ENCODE data around the gene TSPAN15.

DNA sequence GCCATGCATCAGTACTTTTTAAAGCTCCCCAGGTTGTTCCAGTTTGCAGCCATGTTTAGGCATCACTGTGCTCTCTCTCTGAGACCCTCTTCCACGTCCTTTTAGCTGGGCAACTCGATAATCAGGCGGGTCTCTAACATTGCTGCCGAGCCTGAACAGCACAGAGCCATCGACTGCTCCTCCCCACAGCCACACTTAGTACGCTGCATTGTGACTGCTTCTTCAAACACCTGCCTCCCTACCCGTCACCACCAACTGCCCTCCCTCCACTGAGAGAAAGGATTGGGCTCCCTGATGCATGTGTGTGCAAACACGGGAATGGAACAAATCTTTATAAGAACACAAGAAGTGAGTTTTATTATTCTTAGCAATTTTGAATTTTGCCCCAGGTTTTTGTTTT, 23.1 kb upstream of the TSPAN15 start:
- TF ChIP-seq, protein P1, sequence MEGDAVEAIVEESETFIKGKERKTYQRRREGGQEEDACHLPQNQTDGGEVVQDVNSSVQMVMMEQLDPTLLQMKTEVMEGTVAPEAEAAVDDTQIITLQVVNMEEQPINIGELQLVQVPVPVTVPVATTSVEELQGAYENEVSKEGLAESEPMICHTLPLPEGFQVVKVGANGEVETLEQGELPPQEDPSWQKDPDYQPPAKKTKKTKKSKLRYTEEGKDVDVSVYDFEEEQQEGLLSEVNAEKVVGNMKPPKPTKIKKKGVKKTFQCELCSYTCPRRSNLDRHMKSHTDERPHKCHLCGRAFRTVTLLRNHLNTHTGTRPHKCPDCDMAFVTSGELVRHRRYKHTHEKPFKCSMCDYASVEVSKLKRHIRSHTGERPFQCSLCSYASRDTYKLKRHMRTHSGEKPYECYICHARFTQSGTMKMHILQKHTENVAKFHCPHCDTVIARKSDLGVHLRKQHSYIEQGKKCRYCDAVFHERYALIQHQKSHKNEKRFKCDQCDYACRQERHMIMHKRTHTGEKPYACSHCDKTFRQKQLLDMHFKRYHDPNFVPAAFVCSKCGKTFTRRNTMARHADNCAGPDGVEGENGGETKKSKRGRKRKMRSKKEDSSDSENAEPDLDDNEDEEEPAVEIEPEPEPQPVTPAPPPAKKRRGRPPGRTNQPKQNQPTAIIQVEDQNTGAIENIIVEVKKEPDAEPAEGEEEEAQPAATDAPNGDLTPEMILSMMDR (IDR thresholded peaks at IDR 0.05) = no peak
- no peak for TF ChIP-seq ZFX (IDR thresholded peaks at IDR 0.05; ENCODE audit: borderline replicate concordance)

Measured in 22Rv1 (cell line).